ENCODE results near the gene IL23A. TPM values are rescaled to one million over a fixed set of nuclear protein-coding genes. Genes with fewer than 3 reads are reported as not detected.

IL23A gene
- total and polyA plus RNA-seq, 2 experiments from 2014 or later = 2.5 to 8.0 TPM

DNA sequence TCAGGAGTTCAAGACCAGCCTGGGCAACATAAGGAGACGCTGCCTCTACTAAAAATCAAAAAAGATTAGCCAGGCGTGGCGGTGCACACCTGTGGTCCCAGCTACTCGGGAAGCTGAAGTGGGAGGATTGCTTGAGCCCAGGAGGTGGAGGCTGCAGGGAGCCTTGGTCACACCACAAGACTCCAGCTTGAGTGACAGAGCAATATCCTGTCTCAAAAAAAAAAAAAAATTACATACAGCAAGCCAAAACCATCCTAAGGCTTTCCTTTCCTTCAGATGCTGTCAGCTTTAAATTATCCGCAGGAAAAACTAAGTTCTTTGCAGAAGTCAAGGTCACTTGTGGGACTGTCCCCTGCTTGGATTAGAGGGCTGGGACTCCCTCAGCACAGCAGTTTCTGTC is 39.9 kb upstream of the IL23A start (continued):
- no peak for TF ChIP-seq CREB1 (CRISPR knock-in tag; IDR thresholded peaks at IDR 0.05; ENCODE audit: low read depth)
- TF ChIP-seq, protein P1, sequence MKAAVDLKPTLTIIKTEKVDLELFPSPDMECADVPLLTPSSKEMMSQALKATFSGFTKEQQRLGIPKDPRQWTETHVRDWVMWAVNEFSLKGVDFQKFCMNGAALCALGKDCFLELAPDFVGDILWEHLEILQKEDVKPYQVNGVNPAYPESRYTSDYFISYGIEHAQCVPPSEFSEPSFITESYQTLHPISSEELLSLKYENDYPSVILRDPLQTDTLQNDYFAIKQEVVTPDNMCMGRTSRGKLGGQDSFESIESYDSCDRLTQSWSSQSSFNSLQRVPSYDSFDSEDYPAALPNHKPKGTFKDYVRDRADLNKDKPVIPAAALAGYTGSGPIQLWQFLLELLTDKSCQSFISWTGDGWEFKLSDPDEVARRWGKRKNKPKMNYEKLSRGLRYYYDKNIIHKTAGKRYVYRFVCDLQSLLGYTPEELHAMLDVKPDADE (IDR thresholded peaks at IDR 0.05) = no peak

DNA sequence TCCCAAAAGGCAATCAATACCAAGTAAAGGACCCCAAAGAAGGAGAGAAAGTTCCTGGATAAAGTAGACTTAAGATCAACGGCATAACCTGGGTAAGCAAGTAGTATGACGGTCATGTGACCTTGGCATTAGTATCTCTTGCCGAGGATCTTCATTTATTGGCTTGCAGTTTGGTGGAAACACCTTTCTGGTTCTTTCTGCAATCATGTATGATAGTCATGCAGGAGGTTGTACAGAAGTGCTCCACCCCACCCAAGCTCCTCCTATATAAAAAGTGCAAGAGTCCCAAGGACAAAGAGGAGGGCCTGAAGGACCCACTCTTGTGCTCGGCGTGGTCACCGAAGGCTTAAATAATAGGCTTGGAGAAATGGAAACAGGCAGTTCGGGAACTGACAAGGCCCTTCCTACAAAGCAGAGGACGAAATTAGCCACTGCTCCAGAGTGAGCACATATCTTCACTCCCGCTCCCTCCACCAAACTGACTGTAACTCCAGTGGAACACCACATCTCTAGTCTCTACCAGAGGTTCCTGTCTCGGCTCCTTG is 39.3 kb upstream of the IL23A start:
- Mint-ChIP-seq H3K4me1 (peaks cover 19% of the 10 kb centered on the region), H3K36me3 (ENCODE audit: low read depth) (peaks cover 36% of the 10 kb centered on the region; the same call in 2 of the 3 replicates), H3K27me3 (ENCODE audit: insufficient read depth, low read depth, poor library complexity) (peaks cover 11% of the 10 kb centered on the region), H3K27ac (peak overlapping the region; percentile 93), H3K4me3 (peak overlapping the region; percentile 99), H3K9me3 (no peaks in the 10 kb centered on the region; the same call in 2 of the 3 replicates)
- TF ChIP-seq ZNF114 (CRISPR knock-in tag; IDR thresholded peaks at IDR 0.05) (no peak), POLR2AphosphoS5 (IDR thresholded peaks at IDR 0.05; ENCODE audit: low read depth) (no peak), CREB1 (CRISPR knock-in tag; IDR thresholded peaks at IDR 0.05; ENCODE audit: low read depth) (no peak)
- Histone ChIP-seq H3K79me2 (replicated peaks; ENCODE audit: insufficient read depth) (peaks cover 54% of the 10 kb centered on the region), H2AFZ (0 out of 2 replicates have a peak overlapping the region, but pooled peaks have one; percentile 23), H3K27ac (ENCODE audit: low read depth) (peak overlapping the region; percentile 70; the same call in 1 of the 2 replicates), H3K4me2 (peak overlapping the region; percentile 98), H3F3A (replicated peaks; ENCODE audit: low read depth) (peaks cover 23% of the 10 kb centered on the region), H3K4me1 (ENCODE audit: insufficient read depth) (peaks cover 18% of the 10 kb centered on the region), H3K9me2 (ENCODE audit: insufficient read depth) (no peaks in the 10 kb centered on the region), H3K4me3 (peak overlapping the region; percentile 99), H4K20me1 (replicated peaks; ENCODE audit: insufficient read depth) (peaks cover 15% of the 10 kb centered on the region), H3K27me3 (ENCODE audit: insufficient read depth) (no peaks in the 10 kb centered on the region), H3K36me3 (ENCODE audit: insufficient read depth) (peaks cover 14% of the 10 kb centered on the region; the same call in 1 of the 2 replicates)
- ATAC-seq (no peak), DNase-seq (ENCODE audit: low spot score) (no peak)

DNA sequence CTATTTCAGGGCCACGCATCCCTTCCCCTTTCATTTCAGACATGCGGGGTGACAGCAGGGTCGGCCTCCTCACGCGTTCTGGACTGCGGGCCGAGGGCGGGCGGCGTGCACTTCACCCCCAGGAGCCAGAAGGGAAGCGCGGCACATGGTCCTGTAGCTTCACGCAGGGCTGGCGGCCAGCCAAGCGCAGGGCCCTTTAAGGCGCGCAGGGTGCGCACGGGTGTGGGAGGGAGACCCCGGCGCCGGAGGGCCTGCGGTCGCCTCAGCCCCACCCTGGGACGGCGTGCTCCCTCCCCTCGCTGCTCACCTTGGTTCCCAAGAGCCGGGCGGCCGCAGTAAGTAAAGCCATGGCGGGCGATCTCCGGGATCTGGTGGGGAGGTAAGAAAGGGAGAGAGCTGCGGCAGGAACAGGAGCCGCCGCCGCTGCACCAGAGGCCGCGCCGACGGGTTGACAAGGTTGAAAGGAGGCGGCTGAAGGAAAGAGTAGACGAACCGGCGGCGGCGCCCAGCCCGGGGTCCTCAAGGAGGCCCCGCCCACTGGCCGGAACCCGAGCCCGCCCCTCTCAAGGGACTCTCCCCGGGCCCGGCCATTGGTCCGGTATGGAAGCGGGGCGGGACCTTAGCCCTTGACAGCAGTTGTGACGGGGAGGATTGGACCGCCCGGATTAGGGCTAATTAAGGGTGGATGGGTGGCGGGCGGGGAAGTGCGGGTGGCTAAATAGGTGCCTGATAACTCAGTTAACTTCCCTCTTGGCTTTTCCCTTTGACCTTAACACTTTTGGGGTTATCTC is 38.6 kb upstream of the IL23A start, which contains the start of gene CS:
Gene CS (minus strand): TSS at position 478 of the 791 bp plus-strand sequence. CDS start 129 bp downstream, at position 349.
- Histone ChIP-seq H3K4me1 (ENCODE audit: insufficient read depth) (peaks cover 18% of the 10 kb centered on the region), H3K27ac (ENCODE audit: low read depth) (peak within 1 kb of the TSS; percentile 93), H3K27me3 (ENCODE audit: insufficient read depth) (no peaks in the 10 kb centered on the region), H3K4me2 (peak within 1 kb of the TSS; percentile 98), H3K9me2 (ENCODE audit: insufficient read depth) (no peaks in the 10 kb centered on the region), H3K4me3 (peak within 1 kb of the TSS; percentile 99), H3K36me3 (ENCODE audit: insufficient read depth) (peaks cover 14% of the 10 kb centered on the region; the same call in 1 of the 2 replicates), H4K20me1 (replicated peaks; ENCODE audit: insufficient read depth) (peaks cover 13% of the 10 kb centered on the region), H3K79me2 (replicated peaks; ENCODE audit: insufficient read depth) (peaks cover 48% of the 10 kb centered on the region), H2AFZ (0 out of 2 replicates have a peak within 1 kb of the TSS, but pooled peaks have one; percentile 23), H3F3A (replicated peaks; ENCODE audit: low read depth) (peaks cover 28% of the 10 kb centered on the region)
- TF ChIP-seq POLR2AphosphoS5 (IDR thresholded peaks at IDR 0.05; ENCODE audit: low read depth) (peak; percentile 63), CREB1 (CRISPR knock-in tag; IDR thresholded peaks at IDR 0.05; ENCODE audit: low read depth) (peak; percentile 69)
- TF ChIP-seq, protein P2, sequence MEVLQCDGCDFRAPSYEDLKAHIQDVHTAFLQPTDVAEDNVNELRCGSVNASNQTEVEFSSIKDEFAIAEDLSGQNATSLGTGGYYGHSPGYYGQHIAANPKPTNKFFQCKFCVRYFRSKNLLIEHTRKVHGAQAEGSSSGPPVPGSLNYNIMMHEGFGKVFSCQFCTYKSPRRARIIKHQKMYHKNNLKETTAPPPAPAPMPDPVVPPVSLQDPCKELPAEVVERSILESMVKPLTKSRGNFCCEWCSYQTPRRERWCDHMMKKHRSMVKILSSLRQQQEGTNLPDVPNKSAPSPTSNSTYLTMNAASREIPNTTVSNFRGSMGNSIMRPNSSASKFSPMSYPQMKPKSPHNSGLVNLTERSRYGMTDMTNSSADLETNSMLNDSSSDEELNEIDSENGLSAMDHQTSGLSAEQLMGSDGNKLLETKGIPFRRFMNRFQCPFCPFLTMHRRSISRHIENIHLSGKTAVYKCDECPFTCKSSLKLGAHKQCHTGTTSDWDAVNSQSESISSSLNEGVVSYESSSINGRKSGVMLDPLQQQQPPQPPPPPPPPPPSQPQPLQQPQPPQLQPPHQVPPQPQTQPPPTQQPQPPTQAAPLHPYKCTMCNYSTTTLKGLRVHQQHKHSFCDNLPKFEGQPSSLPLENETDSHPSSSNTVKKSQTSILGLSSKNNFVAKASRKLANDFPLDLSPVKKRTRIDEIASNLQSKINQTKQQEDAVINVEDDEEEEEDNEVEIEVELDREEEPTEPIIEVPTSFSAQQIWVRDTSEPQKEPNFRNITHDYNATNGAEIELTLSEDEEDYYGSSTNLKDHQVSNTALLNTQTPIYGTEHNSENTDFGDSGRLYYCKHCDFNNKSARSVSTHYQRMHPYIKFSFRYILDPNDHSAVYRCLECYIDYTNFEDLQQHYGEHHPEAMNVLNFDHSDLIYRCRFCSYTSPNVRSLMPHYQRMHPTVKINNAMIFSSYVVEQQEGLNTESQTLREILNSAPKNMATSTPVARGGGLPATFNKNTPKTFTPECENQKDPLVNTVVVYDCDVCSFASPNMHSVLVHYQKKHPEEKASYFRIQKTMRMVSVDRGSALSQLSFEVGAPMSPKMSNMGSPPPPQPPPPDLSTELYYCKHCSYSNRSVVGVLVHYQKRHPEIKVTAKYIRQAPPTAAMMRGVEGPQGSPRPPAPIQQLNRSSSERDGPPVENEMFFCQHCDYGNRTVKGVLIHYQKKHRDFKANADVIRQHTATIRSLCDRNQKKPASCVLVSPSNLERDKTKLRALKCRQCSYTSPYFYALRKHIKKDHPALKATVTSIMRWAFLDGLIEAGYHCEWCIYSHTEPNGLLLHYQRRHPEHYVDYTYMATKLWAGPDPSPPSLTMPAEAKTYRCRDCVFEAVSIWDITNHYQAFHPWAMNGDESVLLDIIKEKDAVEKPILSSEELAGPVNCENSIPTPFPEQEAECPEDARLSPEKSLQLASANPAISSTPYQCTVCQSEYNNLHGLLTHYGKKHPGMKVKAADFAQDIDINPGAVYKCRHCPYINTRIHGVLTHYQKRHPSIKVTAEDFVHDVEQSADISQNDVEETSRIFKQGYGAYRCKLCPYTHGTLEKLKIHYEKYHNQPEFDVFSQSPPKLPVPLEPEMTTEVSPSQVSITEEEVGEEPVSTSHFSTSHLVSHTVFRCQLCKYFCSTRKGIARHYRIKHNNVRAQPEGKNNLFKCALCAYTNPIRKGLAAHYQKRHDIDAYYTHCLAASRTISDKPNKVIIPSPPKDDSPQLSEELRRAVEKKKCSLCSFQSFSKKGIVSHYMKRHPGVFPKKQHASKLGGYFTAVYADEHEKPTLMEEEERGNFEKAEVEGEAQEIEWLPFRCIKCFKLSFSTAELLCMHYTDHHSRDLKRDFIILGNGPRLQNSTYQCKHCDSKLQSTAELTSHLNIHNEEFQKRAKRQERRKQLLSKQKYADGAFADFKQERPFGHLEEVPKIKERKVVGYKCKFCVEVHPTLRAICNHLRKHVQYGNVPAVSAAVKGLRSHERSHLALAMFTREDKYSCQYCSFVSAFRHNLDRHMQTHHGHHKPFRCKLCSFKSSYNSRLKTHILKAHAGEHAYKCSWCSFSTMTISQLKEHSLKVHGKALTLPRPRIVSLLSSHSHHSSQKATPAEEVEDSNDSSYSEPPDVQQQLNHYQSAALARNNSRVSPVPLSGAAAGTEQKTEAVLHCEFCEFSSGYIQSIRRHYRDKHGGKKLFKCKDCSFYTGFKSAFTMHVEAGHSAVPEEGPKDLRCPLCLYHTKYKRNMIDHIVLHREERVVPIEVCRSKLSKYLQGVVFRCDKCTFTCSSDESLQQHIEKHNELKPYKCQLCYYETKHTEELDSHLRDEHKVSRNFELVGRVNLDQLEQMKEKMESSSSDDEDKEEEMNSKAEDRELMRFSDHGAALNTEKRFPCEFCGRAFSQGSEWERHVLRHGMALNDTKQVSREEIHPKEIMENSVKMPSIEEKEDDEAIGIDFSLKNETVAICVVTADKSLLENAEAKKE (CRISPR knock-in tag; IDR thresholded peaks at IDR 0.05) = no peak
- TF ChIP-seq, protein P1 (IDR thresholded peaks at IDR 0.05) = 0 out of 2 replicates have a peak, but pooled peaks have one; percentile 1
- Mint-ChIP-seq H3K27me3 (ENCODE audit: insufficient read depth, low read depth, poor library complexity) (peaks cover 11% of the 10 kb centered on the region), H3K27ac (peak within 1 kb of the TSS; percentile 97), H3K4me1 (peaks cover 19% of the 10 kb centered on the region), H3K9me3 (no peaks in the 10 kb centered on the region; the same call in 2 of the 3 replicates), H3K36me3 (ENCODE audit: low read depth) (peaks cover 41% of the 10 kb centered on the region; the same call in 2 of the 3 replicates), H3K4me3 (peak within 1 kb of the TSS; percentile 99)
- peak; percentile 95 for ATAC-seq
- peak; percentile 100 for DNase-seq (ENCODE audit: low spot score)
